Endodermal cell (in vitro differentiated cells): ENCODE data around the gene PPP1R14C. TPM values are rescaled to one million over a fixed set of nuclear protein-coding genes. Genes with fewer than 3 reads are reported as not detected.
A peak's percentile ranks its signal among the peaks of the same experiment; 100 is the strongest.

Experiments
- DNase-seq: peaks from one replicate; pipeline ENCODE4 v3.0.0-alpha.2; 2017
- H3K27ac ChIP-seq: 2 replicates; pipeline ENCODE4 v1.5.1; 2013; ENCODE audit warnings: mild to moderate bottlenecking, low read depth, low read length, moderate library complexity
- H3K27me3 ChIP-seq: 2 replicates; pipeline ENCODE4 v1.6.1; 2013; ENCODE audit warnings: mild to moderate bottlenecking, low read length, moderate library complexity; ENCODE audit not compliant: insufficient read depth, control insufficient read depth, poor library complexity, severe bottlenecking
- H3K36me3 ChIP-seq: 2 replicates; pipeline ENCODE4 v1.7.0; 2013; ENCODE audit warnings: mild to moderate bottlenecking, low read length, moderate library complexity; ENCODE audit not compliant: control insufficient read depth, insufficient read depth
- H3K4me1 ChIP-seq: one replicate; pipeline ENCODE4 v1.7.0; 2013; ENCODE audit warnings: low read length; ENCODE audit not compliant: control insufficient read depth, insufficient read depth
- H3K4me3 ChIP-seq: 2 replicates; pipeline ENCODE4 v1.5.1; 2013; ENCODE audit warnings: mild to moderate bottlenecking, low read length, moderate library complexity
- H3K9ac ChIP-seq: 2 replicates; pipeline ENCODE4 v1.6.1; 2013; ENCODE audit warnings: mild to moderate bottlenecking, low read length, moderate library complexity; ENCODE audit not compliant: poor library complexity, severe bottlenecking; ENCODE audit errors: extremely low read depth
- H3K9me3 ChIP-seq: 2 replicates; pipeline ENCODE4 v1.6.1; 2013; ENCODE audit warnings: mild to moderate bottlenecking, low read length, moderate library complexity; ENCODE audit not compliant: control insufficient read depth
- H3K27ac Mint-ChIP-seq: 2 replicates; pipeline ENCODE4 v1.8.0; 2020; ENCODE audit warnings: mixed read lengths
- H3K27me3 Mint-ChIP-seq: 2 replicates; pipeline ENCODE4 v1.8.0; 2021; ENCODE audit warnings: mild to moderate bottlenecking, mixed read lengths; ENCODE audit not compliant: insufficient read depth
- H3K36me3 Mint-ChIP-seq: 2 replicates; pipeline ENCODE4 v1.8.0; 2020; ENCODE audit warnings: low read depth, mixed read lengths
- H3K4me1 Mint-ChIP-seq: 2 replicates; pipeline ENCODE4 v1.8.0; 2020; ENCODE audit warnings: mixed read lengths
- H3K4me3 Mint-ChIP-seq: 2 replicates; pipeline ENCODE4 v1.8.0; 2020; ENCODE audit warnings: mild to moderate bottlenecking, moderate library complexity, mixed read lengths
- H3K9me3 Mint-ChIP-seq: 2 replicates; pipeline ENCODE4 v1.8.0; 2020; ENCODE audit warnings: mild to moderate bottlenecking, mixed read lengths
- CTCF ChIP-seq: fragments of 200-600 bp; sonication (generic); conservative IDR thresholded peaks from 2 replicates; pipeline ENCODE4 v1.5.0; 2021; ENCODE audit warnings: antibody characterized with exemption, mild to moderate bottlenecking
- WGBS, 2 experiments: methylation state at CpG; one replicate each; pipeline versions ENCODE4 v1.1.5 to v1.1.7; 2013; ENCODE audit warnings: missing lambda C conversion rate in 2 of 2, mixed read lengths in 1 of 2; ENCODE audit not compliant: insufficient coverage in 1 of 2, insufficient read length in 1 of 2; 5-methylcytosine and 5-hydroxymethylcytosine counted together
- total RNA-seq, 2 donors: library from RNA; stranded (reverse); fragmentation: NEBNext Ultra II Directional in 1 of 2; extraction: Animal tissue kit (Norgen Biotek cat#: 25700) in 1 of 2; gene quantifications; 2 replicates in 1 of 2; 3 replicates in 1 of 2; pipeline ENCODE4 v1.2.1, GENCODE V29; 2021

The PPP1R14C gene
- total RNA-seq, 2 donors from 2014 or later: 0.20 to 0.29 TPM

- WGBS, 2 experiments: 94 to 100% methylated on average over 1 to 2 of the region's 2 CpGs
- Histone ChIP-seq H3K27me3 (no peaks in the 10 kb centered on the region), H3K9ac (no peak overlapping the region), H3K9me3 (no peaks in the 10 kb centered on the region), H3K4me3 (no peak overlapping the region), H3K4me1 (no peaks in the 10 kb centered on the region), H3K27ac (no peak overlapping the region), H3K36me3 (no peaks in the 10 kb centered on the region)
- no peaks in the 10 kb centered on the region for H3K36me3 Mint-ChIP-seq
- H3K27ac Mint-ChIP-seq: no peak overlapping the region
- no peaks in the 10 kb centered on the region for H3K9me3 Mint-ChIP-seq
- H3K27me3 Mint-ChIP-seq: peaks cover 4% of the 10 kb centered on the region
- DNase-seq: no peak
- no peaks in the 10 kb centered on the region for H3K4me1 Mint-ChIP-seq
- no peak for TF ChIP-seq CTCF
- no peak overlapping the region for H3K4me3 Mint-ChIP-seq
Measured at GRCh38 chr6:150260931-150261330, 118.1 kb downstream of the PPP1R14C start.

GRCh38 chr6:150261997-150262697, 119.3 kb downstream of the PPP1R14C start:
- H3K27ac ChIP-seq: no peak overlapping the region
- Mint-ChIP-seq H3K27ac (no peak overlapping the region), H3K4me1 (no peaks in the 10 kb centered on the region), H3K36me3 (no peaks in the 10 kb centered on the region), H3K4me3 (no peak overlapping the region), H3K9me3 (no peaks in the 10 kb centered on the region), H3K27me3 (peaks cover 1% of the 10 kb centered on the region)
- DNase-seq: peak; percentile 59
- no peaks in the 10 kb centered on the region for H3K4me1 ChIP-seq
- 75 to 90% methylated on average over 12 to 16 of the region's 16 CpGs for WGBS, 2 experiments
- no peak overlapping the region for H3K4me3 ChIP-seq
- H3K9ac ChIP-seq: no peak overlapping the region
- no peaks in the 10 kb centered on the region for H3K36me3 ChIP-seq
- H3K9me3 ChIP-seq: no peaks in the 10 kb centered on the region
- H3K27me3 ChIP-seq: no peaks in the 10 kb centered on the region
- no peak for TF ChIP-seq CTCF

GRCh38 chr6:150263765-150264404, 121.0 kb downstream of the PPP1R14C start:
- 91 to 97% methylated on average over 19 of the region's 19 CpGs for WGBS, 2 experiments
- no peak overlapping the region for H3K9ac ChIP-seq
- no peaks in the 10 kb centered on the region for H3K4me1 Mint-ChIP-seq

More at GRCh38 chr6:150263765-150264404, 121.0 kb downstream of the PPP1R14C start:
- no peaks in the 10 kb centered on the region for H3K4me1 ChIP-seq
- no peaks in the 10 kb centered on the region for H3K27me3 Mint-ChIP-seq
- H3K4me3 ChIP-seq: no peak overlapping the region
- H3K36me3 ChIP-seq: no peaks in the 10 kb centered on the region
- H3K27ac ChIP-seq: no peak overlapping the region
- H3K9me3 ChIP-seq: no peaks in the 10 kb centered on the region
- no peaks in the 10 kb centered on the region for H3K27me3 ChIP-seq
- no peaks in the 10 kb centered on the region for H3K9me3 Mint-ChIP-seq
- no peaks in the 10 kb centered on the region for H3K36me3 Mint-ChIP-seq
- no peak for TF ChIP-seq CTCF
- H3K4me3 Mint-ChIP-seq: no peak overlapping the region
- no peak for DNase-seq
- no peak overlapping the region for H3K27ac Mint-ChIP-seq
